ENCODE measurements around the gene PCDHGB4.

Gene PCDHGB4

DNA sequence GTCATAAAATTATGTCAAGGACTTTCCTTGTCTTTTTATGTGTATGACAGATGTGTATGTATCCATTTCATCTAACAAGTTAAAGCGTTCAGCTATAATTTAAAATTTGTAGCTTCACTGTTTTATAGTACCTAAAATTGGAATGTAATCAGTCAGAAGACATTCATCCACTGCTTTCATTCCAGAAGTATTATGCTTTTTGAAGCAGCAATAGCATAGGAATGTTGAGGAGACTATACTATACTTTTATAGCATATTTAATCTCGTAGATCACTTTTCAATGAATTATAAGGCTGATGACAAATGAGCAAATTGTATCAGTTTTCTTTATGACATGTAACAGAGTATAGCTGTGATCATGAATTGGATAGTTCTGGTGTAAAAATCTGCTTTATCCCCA, 49.7 kb downstream of the PCDHGB4 start:
- no peak; the same call in 2 of the 3 replicates for ATAC-seq
- no peak for TF ChIP-seq ZNF70 (CRISPR knock-in tag; IDR thresholded peaks at IDR 0.05)
- no peak for TF ChIP-seq PPARA (CRISPR knock-in tag; IDR thresholded peaks at IDR 0.05; ENCODE audit: borderline replicate concordance)
- TF ChIP-seq ZNF565 (CRISPR knock-in tag; conservative IDR thresholded peaks at IDR 0.05; ENCODE audit: low read depth) = no peak
- TF ChIP-seq RARB (CRISPR knock-in tag; IDR thresholded peaks at IDR 0.05) = no peak
- no peak for TF ChIP-seq CSDC2 (CRISPR knock-in tag; IDR thresholded peaks at IDR 0.05)
- no peak for TF ChIP-seq ZFP3 (CRISPR knock-in tag; IDR thresholded peaks at IDR 0.05)
- no peak for TF ChIP-seq BACH2 (CRISPR knock-in tag; IDR thresholded peaks at IDR 0.05; ENCODE audit: borderline replicate concordance)
- TF ChIP-seq OSR1 (CRISPR knock-in tag; IDR thresholded peaks at IDR 0.05) = no peak
- no peak for TF ChIP-seq CREB5 (CRISPR knock-in tag; IDR thresholded peaks at IDR 0.05; ENCODE audit: low read depth)
- TF ChIP-seq, protein P1, sequence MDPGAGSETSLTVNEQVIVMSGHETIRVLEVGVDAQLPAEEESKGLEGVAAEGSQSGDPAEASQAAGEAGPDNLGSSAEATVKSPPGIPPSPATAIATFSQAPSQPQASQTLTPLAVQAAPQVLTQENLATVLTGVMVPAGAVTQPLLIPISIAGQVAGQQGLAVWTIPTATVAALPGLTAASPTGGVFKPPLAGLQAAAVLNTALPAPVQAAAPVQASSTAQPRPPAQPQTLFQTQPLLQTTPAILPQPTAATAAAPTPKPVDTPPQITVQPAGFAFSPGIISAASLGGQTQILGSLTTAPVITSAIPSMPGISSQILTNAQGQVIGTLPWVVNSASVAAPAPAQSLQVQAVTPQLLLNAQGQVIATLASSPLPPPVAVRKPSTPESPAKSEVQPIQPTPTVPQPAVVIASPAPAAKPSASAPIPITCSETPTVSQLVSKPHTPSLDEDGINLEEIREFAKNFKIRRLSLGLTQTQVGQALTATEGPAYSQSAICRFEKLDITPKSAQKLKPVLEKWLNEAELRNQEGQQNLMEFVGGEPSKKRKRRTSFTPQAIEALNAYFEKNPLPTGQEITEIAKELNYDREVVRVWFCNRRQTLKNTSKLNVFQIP (CRISPR knock-in tag; IDR thresholded peaks at IDR 0.05; ENCODE audit: borderline replicate concordance, low read depth) = no peak
- TF ChIP-seq ZFP30 (CRISPR knock-in tag; IDR thresholded peaks at IDR 0.05) = no peak
- TF ChIP-seq, protein P2, sequence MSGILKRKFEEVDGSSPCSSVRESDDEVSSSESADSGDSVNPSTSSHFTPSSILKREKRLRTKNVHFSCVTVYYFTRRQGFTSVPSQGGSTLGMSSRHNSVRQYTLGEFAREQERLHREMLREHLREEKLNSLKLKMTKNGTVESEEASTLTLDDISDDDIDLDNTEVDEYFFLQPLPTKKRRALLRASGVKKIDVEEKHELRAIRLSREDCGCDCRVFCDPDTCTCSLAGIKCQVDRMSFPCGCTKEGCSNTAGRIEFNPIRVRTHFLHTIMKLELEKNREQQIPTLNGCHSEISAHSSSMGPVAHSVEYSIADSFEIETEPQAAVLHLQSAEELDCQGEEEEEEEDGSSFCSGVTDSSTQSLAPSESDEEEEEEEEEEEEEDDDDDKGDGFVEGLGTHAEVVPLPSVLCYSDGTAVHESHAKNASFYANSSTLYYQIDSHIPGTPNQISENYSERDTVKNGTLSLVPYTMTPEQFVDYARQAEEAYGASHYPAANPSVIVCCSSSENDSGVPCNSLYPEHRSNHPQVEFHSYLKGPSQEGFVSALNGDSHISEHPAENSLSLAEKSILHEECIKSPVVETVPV (CRISPR knock-in tag; IDR thresholded peaks at IDR 0.05) = no peak
- no peak for TF ChIP-seq ARNTL (CRISPR knock-in tag; IDR thresholded peaks at IDR 0.05; ENCODE audit: borderline replicate concordance, low read depth)
- TF ChIP-seq, protein P3, sequence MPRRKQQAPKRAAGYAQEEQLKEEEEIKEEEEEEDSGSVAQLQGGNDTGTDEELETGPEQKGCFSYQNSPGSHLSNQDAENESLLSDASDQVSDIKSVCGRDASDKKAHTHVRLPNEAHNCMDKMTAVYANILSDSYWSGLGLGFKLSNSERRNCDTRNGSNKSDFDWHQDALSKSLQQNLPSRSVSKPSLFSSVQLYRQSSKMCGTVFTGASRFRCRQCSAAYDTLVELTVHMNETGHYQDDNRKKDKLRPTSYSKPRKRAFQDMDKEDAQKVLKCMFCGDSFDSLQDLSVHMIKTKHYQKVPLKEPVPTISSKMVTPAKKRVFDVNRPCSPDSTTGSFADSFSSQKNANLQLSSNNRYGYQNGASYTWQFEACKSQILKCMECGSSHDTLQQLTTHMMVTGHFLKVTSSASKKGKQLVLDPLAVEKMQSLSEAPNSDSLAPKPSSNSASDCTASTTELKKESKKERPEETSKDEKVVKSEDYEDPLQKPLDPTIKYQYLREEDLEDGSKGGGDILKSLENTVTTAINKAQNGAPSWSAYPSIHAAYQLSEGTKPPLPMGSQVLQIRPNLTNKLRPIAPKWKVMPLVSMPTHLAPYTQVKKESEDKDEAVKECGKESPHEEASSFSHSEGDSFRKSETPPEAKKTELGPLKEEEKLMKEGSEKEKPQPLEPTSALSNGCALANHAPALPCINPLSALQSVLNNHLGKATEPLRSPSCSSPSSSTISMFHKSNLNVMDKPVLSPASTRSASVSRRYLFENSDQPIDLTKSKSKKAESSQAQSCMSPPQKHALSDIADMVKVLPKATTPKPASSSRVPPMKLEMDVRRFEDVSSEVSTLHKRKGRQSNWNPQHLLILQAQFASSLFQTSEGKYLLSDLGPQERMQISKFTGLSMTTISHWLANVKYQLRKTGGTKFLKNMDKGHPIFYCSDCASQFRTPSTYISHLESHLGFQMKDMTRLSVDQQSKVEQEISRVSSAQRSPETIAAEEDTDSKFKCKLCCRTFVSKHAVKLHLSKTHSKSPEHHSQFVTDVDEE (CRISPR knock-in tag; IDR thresholded peaks at IDR 0.05) = no peak
- TF ChIP-seq GLIS3 (CRISPR knock-in tag; IDR thresholded peaks at IDR 0.05) = no peak
- TF ChIP-seq TCF4 (CRISPR knock-in tag; IDR thresholded peaks at IDR 0.05; ENCODE audit: borderline replicate concordance) = no peak
- TF ChIP-seq PATZ1 (CRISPR knock-in tag; IDR thresholded peaks at IDR 0.05; ENCODE audit: borderline replicate concordance) = no peak
- TF ChIP-seq SNAI2 (CRISPR knock-in tag; IDR thresholded peaks at IDR 0.05) = no peak
- TF ChIP-seq ZNF8 (CRISPR knock-in tag; IDR thresholded peaks at IDR 0.05) = no peak
- no peak for TF ChIP-seq ESRRG (CRISPR knock-in tag; IDR thresholded peaks at IDR 0.05)

- no peak for ATAC-seq
- TF ChIP-seq BACH2 (CRISPR knock-in tag; IDR thresholded peaks at IDR 0.05; ENCODE audit: borderline replicate concordance) = no peak
- TF ChIP-seq, protein P3 (CRISPR knock-in tag; IDR thresholded peaks at IDR 0.05) = no peak
- TF ChIP-seq CREB5 (CRISPR knock-in tag; IDR thresholded peaks at IDR 0.05; ENCODE audit: low read depth) = no peak
- TF ChIP-seq RARB (CRISPR knock-in tag; IDR thresholded peaks at IDR 0.05) = no peak
- TF ChIP-seq ISL1 (CRISPR knock-in tag; IDR thresholded peaks at IDR 0.05) = no peak
- TF ChIP-seq ZC3H10 (CRISPR knock-in tag; IDR thresholded peaks at IDR 0.05) = no peak
- no peak for TF ChIP-seq ZFP30 (CRISPR knock-in tag; IDR thresholded peaks at IDR 0.05)
- no peak for TF ChIP-seq CSDC2 (CRISPR knock-in tag; IDR thresholded peaks at IDR 0.05)
- TF ChIP-seq ZNF565 (CRISPR knock-in tag; conservative IDR thresholded peaks at IDR 0.05; ENCODE audit: low read depth) = no peak
- no peak for TF ChIP-seq SNAI2 (CRISPR knock-in tag; IDR thresholded peaks at IDR 0.05)
- TF ChIP-seq OSR1 (CRISPR knock-in tag; IDR thresholded peaks at IDR 0.05) = no peak
- no peak for TF ChIP-seq ZNF8 (CRISPR knock-in tag; IDR thresholded peaks at IDR 0.05)
- TF ChIP-seq TCF4 (CRISPR knock-in tag; IDR thresholded peaks at IDR 0.05; ENCODE audit: borderline replicate concordance) = no peak
- TF ChIP-seq GLIS3 (CRISPR knock-in tag; IDR thresholded peaks at IDR 0.05) = no peak
- no peak for TF ChIP-seq TOX (CRISPR knock-in tag; IDR thresholded peaks at IDR 0.05; ENCODE audit: borderline replicate concordance)
- TF ChIP-seq ZNF70 (CRISPR knock-in tag; IDR thresholded peaks at IDR 0.05) = no peak
Observed at GRCh38 chr5:141439411-141440141, 52.1 kb downstream of the PCDHGB4 start.

Data from SK-N-SH treated with all-trans-retinoic acid at 6 μM for 48 hours (cell line).